Keratinocyte (primary cell): ENCODE measurements around the gene B4GALNT4. TPM values are rescaled to one million over a fixed set of nuclear protein-coding genes. Genes with fewer than 3 reads are reported as not detected.

Experiments used
- DNase-seq: peaks from one replicate; pipeline ENCODE4 v3.0.0-alpha.2; 2011; ENCODE audit warnings: low read depth, missing footprints, low spot score
- FAIRE-seq: peaks from 2 replicates; lab custom pipeline; 2011; peaks lifted over from hg19 to GRCh38; lab: Jason Lieb, UNC
- H2AFZ ChIP-seq: 2 replicates; pipeline ENCODE4 v1.6.0; 2012; ENCODE audit warnings: low read length, control low read depth, inconsistent platforms; ENCODE audit not compliant: control insufficient read depth
- H3K27ac ChIP-seq: 2 replicates; pipeline ENCODE4 v1.5.1; 2011; ENCODE audit warnings: low read length; ENCODE audit not compliant: control insufficient read depth, insufficient read depth
- H3K27me3 ChIP-seq: 3 replicates; pipeline ENCODE4 v1.6.0; 2011; ENCODE audit warnings: low read length; ENCODE audit not compliant: control insufficient read depth, insufficient read depth; ENCODE audit errors: extremely low read depth
- H3K36me3 ChIP-seq, 2 experiments: 2 replicates in 1 of 2; 3 replicates in 1 of 2; pipeline ENCODE4 v1.5.1; 2011; ENCODE audit warnings: low read length in 2 of 2, mild to moderate bottlenecking in 1 of 2; ENCODE audit not compliant: control insufficient read depth in 2 of 2, insufficient read depth in 2 of 2; ENCODE audit errors: extremely low read depth in 1 of 2
- H3K4me1 ChIP-seq: 3 replicates; pipeline ENCODE4 v1.5.1; 2011; ENCODE audit warnings: low read length; ENCODE audit not compliant: control insufficient read depth, insufficient read depth; ENCODE audit errors: extremely low read depth
- H3K4me2 ChIP-seq: 3 replicates; pipeline ENCODE4 v1.6.0; 2011; ENCODE audit warnings: low read depth, low read length; ENCODE audit not compliant: control insufficient read depth, insufficient read depth; ENCODE audit errors: extremely low read depth
- H3K4me3 ChIP-seq, 3 experiments: fragments of 200-600 bp in 1 of 3; sonication (generic) in 1 of 3; 2 replicates in 2 of 3; 3 replicates in 1 of 3; pipeline ENCODE4 v1.5.1; 2011 to 2016; ENCODE audit warnings: low read length in 3 of 3, mild to moderate bottlenecking in 3 of 3, control low read depth in 2 of 3, inconsistent platforms in 1 of 3, low read depth in 1 of 3, mixed read lengths in 1 of 3, mixed run types in 1 of 3, moderate library complexity in 1 of 3; ENCODE audit not compliant: control insufficient read depth in 2 of 3, insufficient read depth in 2 of 3; ENCODE audit errors: extremely low read depth in 1 of 3
- H3K79me2 ChIP-seq: 2 replicates; pipeline ENCODE4 v1.6.0; 2012; ENCODE audit warnings: low read length; ENCODE audit not compliant: control insufficient read depth, insufficient read depth
- H3K9ac ChIP-seq: 3 replicates; pipeline ENCODE4 v1.6.0; 2011; ENCODE audit warnings: low read length; ENCODE audit not compliant: control insufficient read depth, insufficient read depth; ENCODE audit errors: extremely low read depth
- H3K9me1 ChIP-seq: 3 replicates; pipeline ENCODE4 v1.6.0; 2011; ENCODE audit warnings: low read length; ENCODE audit not compliant: control insufficient read depth, insufficient read depth; ENCODE audit errors: extremely low read depth
- H3K9me3 ChIP-seq: 2 replicates; pipeline ENCODE4 v1.5.1; 2012; ENCODE audit warnings: low read depth, low read length; ENCODE audit not compliant: control insufficient read depth
- H4K20me1 ChIP-seq: 3 replicates; pipeline ENCODE4 v1.6.0; 2011; ENCODE audit warnings: low read length; ENCODE audit not compliant: control insufficient read depth, insufficient read depth; ENCODE audit errors: extremely low read depth
- EZH2 ChIP-seq: IDR thresholded peaks from one replicate; pipeline ENCODE4 v1.6.1; 2012; ENCODE audit warnings: inconsistent platforms, mild to moderate bottlenecking, low read length, moderate library complexity
- dilution Hi-C: fragments of 300-500 bp; cut with MboI; formaldehyde crosslinking; loops from one replicate; pipeline ENCODE4 v1.7.0; 2020; ENCODE audit warnings: low sequenced_read_pairs; ENCODE audit not compliant: extremely low pct_ligation_motif_present
- polyA plus RNA-seq, 5 experiments: library from polyadenylated mRNA; depleted of rRNA in 3 of 5; stranded (reverse) in 3 of 5; stranded (forward) in 1 of 5; unstranded in 1 of 5; fragments of >200 nt; gene quantifications; 1 replicate in 1 of 5; 2 replicates in 3 of 5; 3 replicates in 1 of 5; pipeline versions ENCODE4 v1.2.1 to v1.2.3, GENCODE V29; 2011 to 2012; ENCODE audit warnings: missing spikeins in 2 of 5, low read depth in 1 of 5, low replicate concordance in 1 of 5
- TF ChIP-seq, protein P1 (sequence below), 3 experiments: IDR thresholded peaks in 1 of 3; conservative IDR thresholded peaks in 1 of 3; optimal IDR thresholded peaks in 1 of 3; 2 replicates in 2 of 3; 3 replicates in 1 of 3; pipeline versions ENCODE3 to v1.5.1; 2011; ENCODE audit warnings: low read length in 3 of 3, mild to moderate bottlenecking in 3 of 3, moderate library complexity in 2 of 3, control low read depth in 1 of 3, inconsistent platforms in 1 of 3; ENCODE audit not compliant: insufficient read depth in 2 of 3; ENCODE audit errors: extremely low read depth in 1 of 3

The B4GALNT4 gene
- polyA plus RNA-seq, 1 donor (not counting 4 experiments of a cell fraction or from before 2014, with no cell fraction given): 7.3 TPM

DNA sequence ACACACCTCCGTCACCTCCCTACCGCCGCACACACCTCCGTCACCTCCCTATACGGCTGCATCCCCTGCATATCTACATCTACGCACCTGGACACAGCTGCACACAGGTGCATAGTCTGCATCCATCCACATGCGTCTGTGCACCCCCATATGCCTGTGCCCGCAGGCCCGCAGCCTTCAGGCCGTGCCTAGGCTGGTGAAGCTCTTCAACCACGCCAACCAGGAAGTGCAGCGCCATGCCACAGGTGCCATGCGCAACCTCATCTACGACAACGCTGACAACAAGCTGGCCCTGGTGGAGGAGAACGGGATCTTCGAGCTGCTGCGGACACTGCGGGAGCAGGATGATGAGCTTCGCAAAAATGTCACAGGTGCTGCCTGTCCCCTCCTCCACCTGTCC, 29.5 kb downstream of the B4GALNT4 start:
- Histone ChIP-seq H3K27ac (no peak overlapping the region), H4K20me1 (peaks cover 13% of the 10 kb centered on the region), H3K36me3 (peaks cover 10 to 33% of the 10 kb centered on the region in 2 experiments), H3K79me2 (peaks cover 54% of the 10 kb centered on the region), H3K9me1 (no peaks in the 10 kb centered on the region), H3K9me3 (no peaks in the 10 kb centered on the region), H3K27me3 (no peaks in the 10 kb centered on the region), H3K9ac (no peak overlapping the region), H3K4me1 (peaks cover 11% of the 10 kb centered on the region), H3K4me2 (no peak overlapping the region), H2AFZ (no peak overlapping the region), H3K4me3 (no peak overlapping the region)
- no peak for FAIRE-seq
- TF ChIP-seq, protein P1, sequence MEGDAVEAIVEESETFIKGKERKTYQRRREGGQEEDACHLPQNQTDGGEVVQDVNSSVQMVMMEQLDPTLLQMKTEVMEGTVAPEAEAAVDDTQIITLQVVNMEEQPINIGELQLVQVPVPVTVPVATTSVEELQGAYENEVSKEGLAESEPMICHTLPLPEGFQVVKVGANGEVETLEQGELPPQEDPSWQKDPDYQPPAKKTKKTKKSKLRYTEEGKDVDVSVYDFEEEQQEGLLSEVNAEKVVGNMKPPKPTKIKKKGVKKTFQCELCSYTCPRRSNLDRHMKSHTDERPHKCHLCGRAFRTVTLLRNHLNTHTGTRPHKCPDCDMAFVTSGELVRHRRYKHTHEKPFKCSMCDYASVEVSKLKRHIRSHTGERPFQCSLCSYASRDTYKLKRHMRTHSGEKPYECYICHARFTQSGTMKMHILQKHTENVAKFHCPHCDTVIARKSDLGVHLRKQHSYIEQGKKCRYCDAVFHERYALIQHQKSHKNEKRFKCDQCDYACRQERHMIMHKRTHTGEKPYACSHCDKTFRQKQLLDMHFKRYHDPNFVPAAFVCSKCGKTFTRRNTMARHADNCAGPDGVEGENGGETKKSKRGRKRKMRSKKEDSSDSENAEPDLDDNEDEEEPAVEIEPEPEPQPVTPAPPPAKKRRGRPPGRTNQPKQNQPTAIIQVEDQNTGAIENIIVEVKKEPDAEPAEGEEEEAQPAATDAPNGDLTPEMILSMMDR (optimal IDR thresholded peaks at IDR 0.05 in 1 of 3, IDR thresholded peaks at IDR 0.05 in 1 of 3, conservative IDR thresholded peaks at IDR 0.05 in 1 of 3; ENCODE audit: extremely low read depth in 1 of 3, insufficient read depth in 2 of 3, low read length in 3 of 3): peak in 2 of 3 experiments; percentile 8 to 17
- TF ChIP-seq EZH2: no peak
- DNase-seq: no peak
- dilution Hi-C loops: no loop called here

DNA sequence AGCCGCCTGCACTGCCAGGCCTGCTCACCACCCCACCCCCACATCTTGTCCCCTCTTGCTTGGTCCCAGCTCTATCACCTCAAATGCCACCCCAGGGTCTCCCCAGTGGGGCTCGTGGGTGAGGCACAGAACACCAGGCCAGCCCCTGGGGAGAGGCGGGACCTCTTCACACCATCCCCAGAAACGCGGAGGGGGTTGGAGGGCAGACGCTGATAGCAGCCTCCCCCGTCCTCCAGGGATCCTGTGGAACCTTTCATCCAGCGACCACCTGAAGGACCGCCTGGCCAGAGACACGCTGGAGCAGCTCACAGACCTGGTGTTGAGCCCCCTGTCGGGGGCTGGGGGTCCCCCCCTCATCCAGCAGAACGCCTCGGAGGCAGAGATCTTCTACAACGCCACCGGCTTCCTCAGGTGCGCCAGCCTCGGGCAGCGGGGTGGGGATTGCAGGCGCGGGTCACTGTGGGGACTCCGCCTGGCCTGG, 30.5 kb downstream of the B4GALNT4 start:
- DNase-seq (no peak), FAIRE-seq (no peak)
- dilution Hi-C loops: no loop called here
- Histone ChIP-seq H3K27ac (no peak overlapping the region), H3K9ac (no peak overlapping the region), H4K20me1 (peaks cover 20% of the 10 kb centered on the region), H3K36me3 (peaks cover 19 to 42% of the 10 kb centered on the region in 2 experiments), H2AFZ (no peak overlapping the region), H3K27me3 (no peaks in the 10 kb centered on the region), H3K9me1 (no peaks in the 10 kb centered on the region), H3K79me2 (peaks cover 48% of the 10 kb centered on the region), H3K9me3 (no peaks in the 10 kb centered on the region), H3K4me1 (peaks cover 13% of the 10 kb centered on the region), H3K4me3 (no peak overlapping the region), H3K4me2 (no peak overlapping the region)
- TF ChIP-seq EZH2: no peak
- TF ChIP-seq, protein P1 (optimal IDR thresholded peaks at IDR 0.05 in 1 of 3, IDR thresholded peaks at IDR 0.05 in 1 of 3, conservative IDR thresholded peaks at IDR 0.05 in 1 of 3; ENCODE audit: extremely low read depth in 1 of 3, insufficient read depth in 2 of 3, low read length in 3 of 3): no peak
